GM12874 (cell line): Measurements from ENCODE around the gene PTGS1.

Source experiments
- TF ChIP-seq, protein P1 (sequence below): IDR thresholded peaks from 2 replicates; pipeline ENCODE4 v1.5.1; 2011; ENCODE audit warnings: low read depth, mild to moderate bottlenecking, control low read depth, low read length, moderate library complexity; ENCODE audit not compliant: insufficient read depth

Gene PTGS1

DNA sequence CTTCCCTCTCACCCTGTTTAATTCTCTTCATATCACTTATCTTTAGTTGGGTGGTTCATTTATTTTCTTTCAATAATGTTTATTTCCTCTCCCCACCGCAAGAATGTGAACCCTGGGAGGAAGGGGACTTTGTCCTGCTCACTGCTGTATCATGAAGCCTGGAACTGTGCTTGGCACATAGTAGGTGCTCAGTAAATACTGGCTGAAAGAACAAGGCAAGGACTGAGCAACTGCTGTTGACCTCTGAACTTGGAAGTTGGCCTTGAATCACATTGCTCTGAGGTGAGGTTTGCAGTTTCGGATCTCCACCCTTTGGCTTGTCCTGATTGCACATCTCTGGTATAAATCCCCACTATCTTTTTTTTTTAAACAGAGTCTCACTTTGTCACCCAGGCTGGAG lies 22.0 kb upstream of the PTGS1 start:
- TF ChIP-seq, protein P1, sequence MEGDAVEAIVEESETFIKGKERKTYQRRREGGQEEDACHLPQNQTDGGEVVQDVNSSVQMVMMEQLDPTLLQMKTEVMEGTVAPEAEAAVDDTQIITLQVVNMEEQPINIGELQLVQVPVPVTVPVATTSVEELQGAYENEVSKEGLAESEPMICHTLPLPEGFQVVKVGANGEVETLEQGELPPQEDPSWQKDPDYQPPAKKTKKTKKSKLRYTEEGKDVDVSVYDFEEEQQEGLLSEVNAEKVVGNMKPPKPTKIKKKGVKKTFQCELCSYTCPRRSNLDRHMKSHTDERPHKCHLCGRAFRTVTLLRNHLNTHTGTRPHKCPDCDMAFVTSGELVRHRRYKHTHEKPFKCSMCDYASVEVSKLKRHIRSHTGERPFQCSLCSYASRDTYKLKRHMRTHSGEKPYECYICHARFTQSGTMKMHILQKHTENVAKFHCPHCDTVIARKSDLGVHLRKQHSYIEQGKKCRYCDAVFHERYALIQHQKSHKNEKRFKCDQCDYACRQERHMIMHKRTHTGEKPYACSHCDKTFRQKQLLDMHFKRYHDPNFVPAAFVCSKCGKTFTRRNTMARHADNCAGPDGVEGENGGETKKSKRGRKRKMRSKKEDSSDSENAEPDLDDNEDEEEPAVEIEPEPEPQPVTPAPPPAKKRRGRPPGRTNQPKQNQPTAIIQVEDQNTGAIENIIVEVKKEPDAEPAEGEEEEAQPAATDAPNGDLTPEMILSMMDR: no peak

DNA sequence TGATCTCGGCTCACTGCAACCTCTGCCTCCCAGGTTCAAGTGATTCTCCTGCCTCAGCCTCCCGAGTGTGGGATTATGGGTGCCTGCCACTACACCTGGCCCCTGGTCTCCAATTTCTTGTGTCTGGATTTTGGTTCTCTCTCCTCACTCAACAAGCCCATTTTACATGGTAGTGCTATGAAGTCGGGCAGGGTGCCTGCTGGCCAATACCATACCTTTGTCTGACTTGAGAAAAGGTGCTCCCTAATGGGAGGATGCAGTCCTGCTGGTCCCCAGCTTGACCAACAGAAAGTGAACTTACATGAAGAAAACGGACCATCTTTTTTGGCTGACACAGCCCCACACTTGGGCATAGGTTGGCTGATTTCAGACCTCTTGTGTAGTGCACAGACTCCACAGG lies 21.6 kb upstream of the PTGS1 start:
- TF ChIP-seq, protein P1: no peak

DNA sequence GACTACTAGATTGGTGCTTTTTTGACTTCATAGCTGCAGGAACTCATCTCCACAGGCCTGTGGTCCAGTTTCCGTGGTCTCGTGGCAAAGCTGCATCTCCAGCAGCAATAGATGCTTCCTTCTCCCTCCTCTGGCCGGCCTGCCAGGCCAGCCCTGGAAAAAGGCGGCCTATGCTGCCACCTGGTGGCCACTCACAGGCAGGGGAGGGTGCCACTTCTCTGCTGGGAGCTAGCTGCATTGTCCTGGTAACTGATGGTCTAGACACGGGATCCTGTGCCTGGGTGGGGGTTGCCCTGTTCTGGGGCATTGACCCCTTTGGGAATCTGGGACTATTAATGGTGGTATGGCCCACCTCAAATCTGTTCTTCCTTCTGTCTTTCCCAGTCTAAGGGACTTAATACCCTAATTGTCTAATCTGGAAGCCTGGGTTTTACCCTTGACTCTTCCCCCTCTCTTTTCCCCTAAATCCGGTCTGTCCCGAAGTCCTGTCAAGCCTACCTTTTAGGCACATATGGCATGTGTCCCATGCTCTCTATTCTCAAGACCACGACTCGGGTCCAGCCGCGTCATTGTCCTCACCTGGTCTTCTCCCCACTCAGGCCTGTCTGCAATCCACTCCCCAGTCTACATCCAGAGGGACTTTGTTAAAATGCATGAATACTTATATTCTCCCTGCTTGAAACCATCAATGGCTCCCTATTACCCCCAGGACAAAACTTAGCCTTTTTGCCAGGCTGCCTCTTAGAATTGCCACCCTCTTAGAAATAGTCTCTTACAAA lies 20.1 kb upstream of the PTGS1 start:
- TF ChIP-seq, protein P1: peak; percentile 91

DNA sequence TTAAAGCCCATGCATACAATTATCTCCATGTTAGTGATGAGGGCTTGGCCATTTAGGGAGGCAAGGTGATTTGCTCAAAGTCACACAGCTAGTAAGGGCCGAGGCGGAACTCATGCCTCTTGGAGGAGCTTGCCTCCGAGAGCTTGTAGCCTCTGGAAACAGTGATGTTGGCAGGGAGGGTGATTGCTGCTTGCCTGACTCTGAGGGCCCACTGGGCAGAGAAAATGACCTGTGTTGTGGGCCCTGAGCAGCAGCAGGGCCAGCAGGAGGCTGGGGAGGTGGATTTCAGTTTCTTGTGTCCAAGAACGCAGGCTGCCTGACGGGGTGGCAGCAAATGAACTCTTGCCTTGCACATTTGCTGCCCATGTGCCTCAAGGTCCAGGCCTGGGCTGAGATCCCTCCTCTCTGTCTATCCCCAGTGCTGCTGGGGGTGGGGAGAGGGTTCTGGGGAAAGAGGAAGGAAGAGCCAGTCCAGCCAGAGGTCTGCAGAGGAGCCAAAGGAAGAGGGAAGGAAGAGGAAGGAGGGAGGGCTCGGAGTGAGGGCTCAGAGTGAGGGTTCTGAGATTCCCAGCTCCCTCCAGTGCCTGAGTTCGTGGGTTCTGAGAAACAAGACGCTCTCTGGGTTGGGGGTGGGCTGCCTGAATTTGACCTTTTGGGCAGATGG lies 16.2 kb upstream of the PTGS1 start:
- TF ChIP-seq, protein P1: no peak

DNA sequence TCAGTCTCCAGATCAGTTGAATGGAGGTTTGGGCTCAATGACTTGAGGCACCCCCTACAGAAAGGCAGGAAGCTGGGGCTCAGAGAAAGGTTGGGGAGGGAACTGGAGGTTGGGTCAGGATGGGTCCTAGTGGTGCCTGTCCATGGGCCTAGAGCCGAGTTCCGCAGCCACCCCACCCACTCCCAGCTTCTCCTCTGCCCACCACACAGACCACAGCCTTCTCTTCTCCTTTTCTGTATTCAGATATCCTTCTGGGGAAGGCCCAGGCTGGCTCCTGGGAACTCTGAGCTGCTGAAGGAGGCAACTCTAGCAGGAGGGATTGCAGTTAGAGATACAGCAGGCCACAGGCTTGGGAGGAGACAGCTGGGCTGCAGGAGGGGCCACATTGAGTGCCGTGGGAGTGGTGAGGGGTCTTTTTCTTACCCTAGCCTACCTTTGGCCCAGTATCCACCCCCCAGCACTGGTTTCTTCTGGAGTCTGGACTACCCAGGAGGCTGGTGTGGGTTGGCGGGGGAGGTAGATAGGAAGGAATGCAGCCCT lies 15.4 kb upstream of the PTGS1 start:
- TF ChIP-seq, protein P1: no peak

DNA sequence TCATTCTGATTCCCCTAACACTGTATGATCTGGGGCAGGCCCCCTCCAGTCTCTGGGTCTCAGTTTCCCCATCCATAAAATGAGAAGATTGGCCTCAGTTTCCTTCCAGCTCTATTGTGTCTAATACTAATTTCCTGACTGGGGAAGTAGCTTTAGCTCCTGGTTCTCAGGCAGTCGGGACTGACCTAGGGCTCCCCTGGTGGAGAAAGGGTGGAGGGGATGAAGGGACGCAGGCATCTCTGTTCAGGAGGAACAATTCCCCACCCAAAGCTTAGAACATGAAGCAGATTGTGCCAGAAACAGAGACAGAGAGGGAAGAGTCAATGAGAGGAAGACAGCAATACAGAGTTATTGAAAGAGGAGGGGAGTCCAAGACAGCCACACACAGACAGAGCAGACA lies 14.2 kb upstream of the PTGS1 start:
- TF ChIP-seq, protein P1: peak; percentile 26; the same call in 1 of the 2 replicates

DNA sequence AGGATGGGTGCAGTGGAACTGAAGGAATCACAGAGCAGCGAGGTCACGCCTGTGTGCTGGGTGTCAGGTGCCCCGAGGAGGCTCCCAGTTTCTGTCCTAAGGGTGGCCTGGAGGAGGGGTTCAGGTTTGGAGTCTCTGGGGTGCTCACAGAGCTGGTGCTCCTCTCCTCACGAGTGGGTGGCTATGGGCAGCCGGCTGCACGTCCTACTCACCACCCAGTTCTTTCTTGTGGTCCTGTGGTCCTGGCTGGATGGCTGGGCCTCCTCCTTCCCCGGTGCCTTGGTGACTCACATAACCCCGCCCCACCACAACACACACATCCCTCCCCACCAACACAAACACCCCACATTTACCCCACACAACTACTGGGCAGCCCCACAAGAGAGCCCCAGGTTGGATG lies 9.9 kb upstream of the PTGS1 start:
- TF ChIP-seq, protein P1: no peak
